Trophoblast cell (in vitro differentiated cells and primary cell): ENCODE data around the gene TOR1B.

Experiments used
- DNase-seq, 2 donors: peaks; one replicate each; pipeline ENCODE4 v3.0.0-alpha.2; 2016
- H2AFZ ChIP-seq: 2 replicates; pipeline ENCODE4 v1.6.1; 2013; ENCODE audit warnings: low read length, moderate library complexity, mild to moderate bottlenecking; ENCODE audit not compliant: insufficient read depth, poor library complexity
- H2AK5ac ChIP-seq: 2 replicates; pipeline ENCODE4 v1.6.1; 2013; ENCODE audit warnings: mild to moderate bottlenecking, low read length
- H2BK120ac ChIP-seq: 2 replicates; pipeline ENCODE4 v1.6.1; 2013; ENCODE audit warnings: low read length, mild to moderate bottlenecking, moderate library complexity; ENCODE audit not compliant: insufficient read depth, poor library complexity
- H2BK12ac ChIP-seq: 2 replicates; pipeline ENCODE4 v1.6.1; 2013; ENCODE audit warnings: mild to moderate bottlenecking, low read length, moderate library complexity
- H2BK5ac ChIP-seq: 2 replicates; pipeline ENCODE4 v1.6.1; 2013; ENCODE audit warnings: low read length, low read depth, moderate library complexity, mild to moderate bottlenecking; ENCODE audit not compliant: poor library complexity
- H3K14ac ChIP-seq: 2 replicates; pipeline ENCODE4 v1.6.1; 2013; ENCODE audit warnings: mild to moderate bottlenecking, low read length
- H3K18ac ChIP-seq: 2 replicates; pipeline ENCODE4 v1.6.1; 2013; ENCODE audit warnings: mild to moderate bottlenecking, low read length
- H3K23ac ChIP-seq: 2 replicates; pipeline ENCODE4 v1.6.1; 2013; ENCODE audit warnings: low read length
- H3K27ac ChIP-seq: 2 replicates; pipeline ENCODE4 v1.5.1; 2013; ENCODE audit warnings: low read depth, mild to moderate bottlenecking, inconsistent platforms, low read length, moderate library complexity
- H3K27me3 ChIP-seq: 2 replicates; pipeline ENCODE4 v1.6.1; 2013; ENCODE audit warnings: inconsistent platforms, mild to moderate bottlenecking, low read length, moderate library complexity; ENCODE audit not compliant: insufficient read depth
- H3K36me3 ChIP-seq, 2 experiments: 1 replicate in 1 of 2; 2 replicates in 1 of 2; pipeline ENCODE4 v1.6.1; 2013; ENCODE audit warnings: low read length in 2 of 2, mild to moderate bottlenecking in 2 of 2, moderate library complexity in 1 of 2; ENCODE audit not compliant: insufficient read depth in 2 of 2, control insufficient read depth in 1 of 2
- H3K4ac ChIP-seq: 2 replicates; pipeline ENCODE4 v1.6.1; 2013; ENCODE audit warnings: low read depth, mild to moderate bottlenecking, low read length, moderate library complexity
- H3K4me1 ChIP-seq, 2 experiments: 1 replicate in 1 of 2; 2 replicates in 1 of 2; pipeline ENCODE4 v1.6.1; 2013; ENCODE audit warnings: low read length in 2 of 2, mild to moderate bottlenecking in 2 of 2, moderate library complexity in 1 of 2; ENCODE audit not compliant: insufficient read depth in 2 of 2, control insufficient read depth in 1 of 2
- H3K4me2 ChIP-seq: 2 replicates; pipeline ENCODE4 v1.6.1; 2013; ENCODE audit warnings: inconsistent platforms, mild to moderate bottlenecking, low read length, moderate library complexity
- H3K4me3 ChIP-seq: 2 replicates; pipeline ENCODE4 v1.5.1; 2013; ENCODE audit warnings: mild to moderate bottlenecking, low read depth, low read length, inconsistent platforms
- H3K79me1 ChIP-seq: one replicate; pipeline ENCODE4 v1.6.1; 2013; ENCODE audit warnings: low read length
- H3K79me2 ChIP-seq: 2 replicates; pipeline ENCODE4 v1.6.1; 2013; ENCODE audit warnings: low read length, mild to moderate bottlenecking; ENCODE audit not compliant: control insufficient read depth, insufficient read depth, poor library complexity
- H3K9ac ChIP-seq: 2 replicates; pipeline ENCODE4 v1.6.1; 2013; ENCODE audit warnings: mild to moderate bottlenecking, low read length
- H3K9me3 ChIP-seq: 2 replicates; pipeline ENCODE4 v1.6.1; 2013; ENCODE audit warnings: low read depth, mild to moderate bottlenecking, control low read depth, inconsistent platforms, low read length; ENCODE audit not compliant: insufficient read depth
- H4K12ac ChIP-seq: 2 replicates; pipeline ENCODE4 v1.6.1; 2013; ENCODE audit warnings: low read depth, mild to moderate bottlenecking, low read length, moderate library complexity
- H4K8ac ChIP-seq: 2 replicates; pipeline ENCODE4 v1.6.1; 2013; ENCODE audit warnings: low read depth, mild to moderate bottlenecking, low read length, moderate library complexity
- H4K91ac ChIP-seq: one replicate; pipeline ENCODE4 v1.6.1; 2013; ENCODE audit warnings: low read depth, mild to moderate bottlenecking, low read length, moderate library complexity
- WGBS: extraction: QIAGEN DNeasy Blood & Tissue Kit; methylation state at CpG from one replicate; pipeline ENCODE4 v1.1.7; 2013; ENCODE audit warnings: missing lambda C conversion rate; ENCODE audit not compliant: insufficient read length, insufficient coverage; ENCODE audit errors: extremely low coverage; 5-methylcytosine and 5-hydroxymethylcytosine counted together

Gene TOR1B

GRCh38 chr9:129850821-129851550 is 48.0 kb downstream of the TOR1B start:
- H4K8ac ChIP-seq, result no peak overlapping the region
- H3K79me1 ChIP-seq, result no peaks in the 10 kb centered on the region
- no peak overlapping the region for H2BK120ac ChIP-seq
- no peaks in the 10 kb centered on the region for H3K27me3 ChIP-seq
- H2BK5ac ChIP-seq, result no peak overlapping the region
- H4K91ac ChIP-seq, result no peak overlapping the region
- no peak overlapping the region for H3K18ac ChIP-seq
- H3K4me2 ChIP-seq, result no peak overlapping the region
- no peak overlapping the region for H2AFZ ChIP-seq
- H2AK5ac ChIP-seq, result no peak overlapping the region
- peaks cover 4 to 8% of the 10 kb centered on the region in 2 experiments for H3K36me3 ChIP-seq
- H3K9me3 ChIP-seq, result peaks cover 2% of the 10 kb centered on the region
- no peak overlapping the region for H3K14ac ChIP-seq
- H3K79me2 ChIP-seq, result no peaks in the 10 kb centered on the region
- H2BK12ac ChIP-seq, result no peak overlapping the region
- no peak overlapping the region for H3K4me3 ChIP-seq
- DNase-seq, result no peak
- no CpG with 5 or more reads among the region's 6 CpGs for WGBS
- H3K9ac ChIP-seq, result no peak overlapping the region
- peaks cover 9 to 14% of the 10 kb centered on the region in 2 experiments for H3K4me1 ChIP-seq
- no peak overlapping the region for H3K4ac ChIP-seq
- H3K27ac ChIP-seq, result no peak overlapping the region
- no peak overlapping the region for H4K12ac ChIP-seq
- H3K23ac ChIP-seq, result no peak overlapping the region

DNA sequence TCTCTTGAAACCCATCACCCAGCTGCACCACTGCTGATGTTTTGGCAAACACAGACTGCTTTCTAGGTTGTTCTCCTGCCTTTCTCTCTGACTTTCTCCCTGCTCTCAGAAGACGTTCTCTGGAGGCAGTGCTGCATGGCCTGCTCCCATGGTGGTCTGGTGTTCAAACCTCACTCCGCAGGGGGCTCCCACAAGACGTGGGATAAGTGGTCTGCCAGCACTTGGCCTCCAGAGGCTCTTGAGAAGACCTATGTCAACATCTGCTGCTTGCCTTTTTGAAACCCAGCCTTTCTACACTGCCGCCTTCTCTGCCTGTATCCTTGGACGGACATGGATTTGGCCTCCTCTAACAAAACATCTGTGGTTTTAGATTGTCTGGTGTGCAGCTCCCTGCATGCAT is 48.8 kb downstream of the TOR1B start:
- Histone ChIP-seq H3K4me1 (peaks cover 9 to 14% of the 10 kb centered on the region in 2 experiments), H3K4me2 (no peak overlapping the region), H3K4me3 (no peak overlapping the region), H2BK12ac (no peak overlapping the region), H3K4ac (no peak overlapping the region), H3K79me2 (no peaks in the 10 kb centered on the region), H4K91ac (no peak overlapping the region), H3K14ac (no peak overlapping the region), H4K8ac (no peak overlapping the region), H3K27ac (no peak overlapping the region), H2BK5ac (no peak overlapping the region), H3K9ac (no peak overlapping the region), H3K23ac (peak overlapping the region; percentile 30), H3K9me3 (peaks cover 2% of the 10 kb centered on the region), H3K79me1 (no peaks in the 10 kb centered on the region), H3K18ac (no peak overlapping the region), H3K36me3 (peaks cover 4 to 10% of the 10 kb centered on the region in 2 experiments), H2AK5ac (no peak overlapping the region), H2BK120ac (no peak overlapping the region), H2AFZ (no peak overlapping the region), H3K27me3 (no peaks in the 10 kb centered on the region), H4K12ac (no peak overlapping the region)
- no CpG with 5 or more reads among the region's 5 CpGs for WGBS
- DNase-seq, result no peak

GRCh38 chr9:129852579-129852978 is 49.6 kb downstream of the TOR1B start:
- Histone ChIP-seq H3K9me3 (peaks cover 2% of the 10 kb centered on the region), H3K4me3 (no peak overlapping the region), H3K79me1 (no peaks in the 10 kb centered on the region), H3K27me3 (no peaks in the 10 kb centered on the region), H3K4me1 (peaks cover 9 to 14% of the 10 kb centered on the region in 2 experiments), H3K18ac (no peak overlapping the region), H3K23ac (no peak overlapping the region), H3K27ac (peak overlapping the region; percentile 8), H2AK5ac (no peak overlapping the region), H2AFZ (no peak overlapping the region), H4K91ac (no peak overlapping the region), H2BK5ac (no peak overlapping the region), H3K4me2 (peak overlapping the region; percentile 19), H3K79me2 (no peaks in the 10 kb centered on the region), H3K9ac (no peak overlapping the region), H3K4ac (no peak overlapping the region), H2BK12ac (no peak overlapping the region), H4K8ac (no peak overlapping the region), H2BK120ac (no peak overlapping the region), H3K14ac (no peak overlapping the region), H3K36me3 (peaks cover 6 to 14% of the 10 kb centered on the region in 2 experiments), H4K12ac (no peak overlapping the region)
- no CpG with 5 or more reads among the region's 5 CpGs for WGBS
- peak; percentile 38 to 54 for DNase-seq

- Histone ChIP-seq H3K14ac (no peak overlapping the region), H2BK5ac (no peak overlapping the region), H3K4me2 (no peak overlapping the region), H3K18ac (no peak overlapping the region), H4K91ac (no peak overlapping the region), H3K27ac (no peak overlapping the region), H3K9me3 (peaks cover 2% of the 10 kb centered on the region), H4K12ac (no peak overlapping the region), H3K4me1 (peaks cover 9 to 14% of the 10 kb centered on the region in 2 experiments), H2AFZ (no peak overlapping the region), H4K8ac (no peak overlapping the region), H3K79me1 (no peaks in the 10 kb centered on the region), H2BK120ac (no peak overlapping the region), H3K36me3 (peaks cover 15 to 18% of the 10 kb centered on the region in 2 experiments), H2AK5ac (no peak overlapping the region), H3K23ac (no peak overlapping the region), H2BK12ac (no peak overlapping the region), H3K4me3 (no peak overlapping the region), H3K4ac (no peak overlapping the region), H3K79me2 (no peaks in the 10 kb centered on the region), H3K27me3 (no peaks in the 10 kb centered on the region), H3K9ac (no peak overlapping the region)
- DNase-seq, result no peak
- WGBS, result no CpG with 5 or more reads among the region's 3 CpGs
These were observed 50.6 kb downstream of the TOR1B start for GRCh38 chr9:129853614-129854013.
